Liver (tissue), 3 donors: ENCODE data around the gene DCLK2.

Experiments
- CTCF ChIP-seq: fragments of 150-350 bp; IDR thresholded peaks from 2 replicates; pipeline ENCODE4 v1.5.1; 2017; ENCODE audit warnings: improper control_type of control experiment, low read depth, low read length; ENCODE audit not compliant: missing input control
- EGR1 ChIP-seq, 2 donors: IDR thresholded peaks; 2 replicates each; pipeline ENCODE4 v1.6.1; 2016 to 2018; ENCODE audit warnings: antibody characterized with exemption in 2 of 2, low read depth in 2 of 2
- GABPA ChIP-seq, 2 donors: IDR thresholded peaks in 1 of 2; conservative IDR thresholded peaks in 1 of 2; 2 replicates each; pipeline ENCODE4 v1.6.1; 2016; ENCODE audit warnings: antibody characterized with exemption in 2 of 2, mild to moderate bottlenecking in 1 of 2, moderate library complexity in 1 of 2
- JUND ChIP-seq, 2 donors: IDR thresholded peaks; 2 replicates each; pipeline ENCODE4 v1.6.1; 2016; ENCODE audit warnings: antibody characterized with exemption in 2 of 2
- MAX ChIP-seq: IDR thresholded peaks from 2 replicates; pipeline ENCODE4 v1.6.1; 2016; ENCODE audit warnings: antibody characterized with exemption
- RAD21 ChIP-seq, 2 donors: IDR thresholded peaks; 2 replicates each; pipeline ENCODE4 v1.6.1; 2016; ENCODE audit warnings: antibody characterized with exemption in 2 of 2, mild to moderate bottlenecking in 2 of 2
- REST ChIP-seq: IDR thresholded peaks from 2 replicates; pipeline ENCODE4 v1.6.1; 2016; ENCODE audit warnings: antibody characterized with exemption, mild to moderate bottlenecking
- SP1 ChIP-seq: IDR thresholded peaks from 2 replicates; pipeline ENCODE4 v1.6.1; 2018; ENCODE audit warnings: antibody characterized with exemption, mild to moderate bottlenecking
- TAF1 ChIP-seq: conservative IDR thresholded peaks from 2 replicates; pipeline ENCODE4 v1.6.1; 2016; ENCODE audit warnings: antibody characterized with exemption, mild to moderate bottlenecking
- YY1 ChIP-seq: IDR thresholded peaks from 2 replicates; pipeline ENCODE4 v1.6.1; 2016; ENCODE audit warnings: antibody characterized with exemption, mild to moderate bottlenecking
- donor health status: healthy.
- donor health status: healthy.

- TF ChIP-seq SP1 (no peak), CTCF (no peak), EGR1 (IDR thresholded peaks at IDR 0.05; ENCODE audit: low read depth in 2 of 2) (no peak), MAX (no peak), TAF1 (no peak), GABPA (IDR thresholded peaks at IDR 0.05 in 1 of 2, conservative IDR thresholded peaks at IDR 0.05 in 1 of 2) (no peak), REST (no peak), JUND (IDR thresholded peaks at IDR 0.05) (no peak), YY1 (no peak), RAD21 (IDR thresholded peaks at IDR 0.05) (no peak)
Observed at GRCh38 chr4:150211016-150211415, 132.8 kb downstream of the DCLK2 start.
